ENCODE data around the gene RALGPS1.
"Not testable (repeated sequence)": the region's sequence is repeated elsewhere in the genome, so short reads cannot be mapped to it uniquely, and the experiment has no call there.

The RALGPS1 gene

DNA sequence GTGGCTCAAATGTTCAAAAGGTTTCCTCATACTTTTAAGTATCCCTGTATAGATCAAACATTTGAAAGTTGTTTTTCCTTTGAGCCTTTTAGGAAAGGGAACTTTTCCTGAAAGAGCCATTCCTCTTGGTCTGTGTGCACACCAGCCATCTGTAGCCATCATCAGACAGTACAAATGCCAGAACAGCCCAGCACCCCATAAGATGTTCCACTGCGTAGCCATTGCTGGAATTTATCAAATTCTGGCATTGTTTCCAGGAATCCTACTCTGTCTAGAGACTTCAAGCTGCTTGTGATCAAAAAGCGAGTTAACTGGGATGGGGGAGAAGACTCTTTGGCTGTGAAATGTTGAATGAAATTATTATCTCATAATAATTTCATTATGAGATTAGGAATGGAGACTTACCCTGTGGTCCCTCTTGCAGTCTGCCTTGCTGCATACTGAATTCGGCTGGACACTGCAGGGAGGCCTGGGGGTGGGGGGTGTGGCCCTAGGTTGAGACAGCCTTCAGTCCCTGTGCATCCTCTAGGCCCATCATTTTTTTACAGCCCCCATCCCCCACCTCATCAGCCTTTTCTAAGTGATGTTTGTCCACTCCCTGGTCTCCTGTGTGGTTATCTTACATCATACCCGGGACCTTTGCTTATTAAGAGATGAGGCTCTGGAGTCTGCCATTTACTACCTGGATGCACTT lies 99.8 kb downstream of the RALGPS1 start:
- TF ChIP-seq, protein P1, sequence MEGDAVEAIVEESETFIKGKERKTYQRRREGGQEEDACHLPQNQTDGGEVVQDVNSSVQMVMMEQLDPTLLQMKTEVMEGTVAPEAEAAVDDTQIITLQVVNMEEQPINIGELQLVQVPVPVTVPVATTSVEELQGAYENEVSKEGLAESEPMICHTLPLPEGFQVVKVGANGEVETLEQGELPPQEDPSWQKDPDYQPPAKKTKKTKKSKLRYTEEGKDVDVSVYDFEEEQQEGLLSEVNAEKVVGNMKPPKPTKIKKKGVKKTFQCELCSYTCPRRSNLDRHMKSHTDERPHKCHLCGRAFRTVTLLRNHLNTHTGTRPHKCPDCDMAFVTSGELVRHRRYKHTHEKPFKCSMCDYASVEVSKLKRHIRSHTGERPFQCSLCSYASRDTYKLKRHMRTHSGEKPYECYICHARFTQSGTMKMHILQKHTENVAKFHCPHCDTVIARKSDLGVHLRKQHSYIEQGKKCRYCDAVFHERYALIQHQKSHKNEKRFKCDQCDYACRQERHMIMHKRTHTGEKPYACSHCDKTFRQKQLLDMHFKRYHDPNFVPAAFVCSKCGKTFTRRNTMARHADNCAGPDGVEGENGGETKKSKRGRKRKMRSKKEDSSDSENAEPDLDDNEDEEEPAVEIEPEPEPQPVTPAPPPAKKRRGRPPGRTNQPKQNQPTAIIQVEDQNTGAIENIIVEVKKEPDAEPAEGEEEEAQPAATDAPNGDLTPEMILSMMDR (IDR thresholded peaks at IDR 0.05; ENCODE audit: low read depth, low read length), result no peak
- no peak overlapping the region for H3K4me3 ChIP-seq (ENCODE audit: low read depth, low read length)

DNA sequence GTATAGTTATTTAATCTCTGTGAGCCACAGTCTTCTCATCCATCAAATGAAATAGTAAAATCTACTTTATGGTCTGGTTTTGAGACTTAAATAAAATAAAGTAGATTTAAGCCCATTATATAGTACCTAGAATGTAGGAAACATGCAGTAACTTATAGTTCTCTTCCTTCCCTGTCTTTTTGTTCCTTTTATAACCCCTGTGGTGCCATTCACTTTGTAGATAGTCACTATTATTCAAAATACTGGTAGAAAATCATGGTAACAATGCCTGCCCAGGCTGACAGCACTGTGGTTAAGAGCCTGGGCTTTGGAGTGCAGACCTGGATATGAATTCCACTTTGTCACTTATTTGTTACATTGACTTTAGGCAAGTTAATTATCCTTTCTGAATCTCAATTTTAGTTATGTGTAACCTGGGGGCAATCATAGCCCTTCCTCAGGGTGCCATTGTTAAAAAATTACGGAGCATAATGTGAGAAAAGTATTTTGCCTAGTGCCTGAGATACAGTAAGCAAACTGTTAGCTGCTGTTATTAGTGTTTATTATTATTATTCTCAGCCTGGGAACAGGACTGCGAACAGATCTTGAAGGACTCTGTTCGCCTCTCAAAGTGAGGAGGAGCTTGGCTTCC lies 100.4 kb downstream of the RALGPS1 start:
- TF ChIP-seq, protein P1 (IDR thresholded peaks at IDR 0.05; ENCODE audit: low read depth, low read length), result no peak
- H3K4me3 ChIP-seq (ENCODE audit: low read depth, low read length), result no peak overlapping the region

DNA sequence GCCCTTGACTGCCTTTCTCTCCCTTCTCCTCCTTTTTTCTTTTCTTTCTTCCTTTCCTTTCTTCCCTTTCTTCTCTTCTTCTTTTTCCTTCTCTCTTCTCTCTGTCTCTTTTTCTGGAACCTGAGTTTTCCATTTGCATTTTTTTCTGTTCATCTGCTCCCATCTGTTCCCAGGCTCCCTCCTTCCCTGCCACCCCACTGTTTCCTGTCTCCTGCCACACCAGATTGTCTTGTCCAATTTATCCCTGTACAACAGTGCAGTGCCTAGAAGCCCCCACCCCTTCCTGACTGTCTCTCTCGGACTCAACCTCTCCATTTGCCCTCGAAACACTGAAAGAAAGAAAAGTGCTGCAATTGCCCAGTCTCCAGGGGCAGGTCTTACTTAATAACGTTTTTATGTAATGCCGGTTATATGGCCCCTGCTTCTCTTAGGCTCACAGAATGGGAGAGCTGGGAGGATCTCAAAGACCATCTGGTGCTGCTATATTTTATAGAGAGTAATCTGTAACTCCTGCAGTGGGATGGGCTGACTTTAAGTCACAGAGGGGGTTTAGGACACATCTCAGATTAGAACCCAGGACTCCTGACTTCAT lies 101.4 kb downstream of the RALGPS1 start:
- TF ChIP-seq, protein P1 (IDR thresholded peaks at IDR 0.05; ENCODE audit: low read depth, low read length), result no peak
- no peak overlapping the region for H3K4me3 ChIP-seq (ENCODE audit: low read depth, low read length)

DNA sequence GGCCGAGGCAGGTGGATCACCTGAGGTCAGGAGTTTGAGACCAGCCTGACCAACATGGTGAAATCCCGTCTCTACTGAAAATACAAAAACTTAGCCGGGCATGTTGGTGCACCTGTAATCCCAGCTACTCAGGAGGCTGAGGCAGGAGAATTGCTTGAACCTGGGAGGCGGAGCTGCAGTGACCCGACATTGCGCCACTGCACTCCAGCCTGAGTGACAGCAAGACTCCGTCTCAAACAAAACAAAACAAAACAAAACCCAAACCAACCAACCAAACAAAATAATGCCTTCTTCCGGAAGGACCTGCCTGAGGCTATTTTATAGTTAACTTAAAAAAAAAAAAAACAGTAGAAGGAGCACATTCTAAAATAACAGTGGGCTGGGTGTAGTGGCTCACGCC lies 103.4 kb downstream of the RALGPS1 start:
- H3K4me3 ChIP-seq (ENCODE audit: low read depth, low read length), result not testable (repeated sequence)

DNA sequence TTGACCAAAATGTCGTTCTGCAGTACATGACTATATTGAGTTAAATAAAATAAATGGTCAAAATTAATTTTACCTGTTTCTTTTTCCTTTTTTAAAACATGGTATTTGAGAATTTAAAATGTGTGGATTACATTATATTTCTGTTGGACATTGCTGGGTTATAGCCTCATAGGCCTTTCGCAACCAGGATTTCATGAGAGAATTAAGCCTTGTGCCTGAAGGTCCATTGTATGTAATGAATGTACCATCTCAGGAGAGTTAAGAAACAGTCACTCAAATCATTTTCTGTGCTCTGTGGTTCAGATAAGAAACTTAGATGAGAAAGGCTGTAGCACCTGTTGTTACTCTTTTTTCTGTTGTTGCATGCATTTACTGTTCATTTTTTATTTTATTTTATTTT lies 104.4 kb downstream of the RALGPS1 start:
- no peak overlapping the region for H3K4me3 ChIP-seq (ENCODE audit: low read depth, low read length)
- TF ChIP-seq, protein P1 (IDR thresholded peaks at IDR 0.05; ENCODE audit: low read depth, low read length), result no peak

DNA sequence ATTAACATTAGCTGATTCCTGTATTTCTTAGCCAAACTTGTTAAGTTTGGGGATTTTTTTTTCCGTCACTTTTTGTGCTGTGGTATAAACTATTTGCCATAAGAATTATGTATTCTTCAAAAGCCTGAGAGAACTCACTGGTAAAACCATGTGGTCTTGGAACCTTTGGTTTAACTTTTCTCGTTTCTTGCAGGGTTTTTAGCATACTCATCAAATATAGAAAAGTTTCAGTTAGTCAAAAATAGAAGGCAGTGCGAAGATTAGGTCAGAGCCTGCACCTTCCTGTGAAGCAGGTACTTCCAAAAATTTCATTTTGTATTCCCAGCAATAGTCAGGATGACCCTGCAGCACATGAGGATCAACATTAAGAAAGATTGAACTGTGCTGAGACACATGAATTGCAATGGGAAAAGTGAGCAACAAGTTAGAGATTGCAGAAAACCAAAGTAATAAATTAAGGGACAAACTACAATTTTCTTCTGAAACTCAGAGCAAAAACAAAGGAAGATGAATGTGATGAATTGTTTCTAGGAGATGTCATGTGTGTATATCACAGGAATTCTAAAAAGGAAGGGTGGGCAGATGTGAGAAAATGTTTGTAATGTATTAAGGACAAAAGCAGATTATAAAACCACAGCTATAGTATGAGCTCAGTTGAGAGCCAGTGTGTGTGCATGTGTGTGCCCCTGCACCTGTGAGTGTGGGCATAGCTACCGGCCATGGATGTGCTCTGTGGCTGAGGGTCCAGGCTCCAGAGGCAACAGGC lies 105.6 kb downstream of the RALGPS1 start:
- TF ChIP-seq, protein P1 (IDR thresholded peaks at IDR 0.05; ENCODE audit: low read depth, low read length), result no peak
- H3K4me3 ChIP-seq (ENCODE audit: low read depth, low read length), result no peak overlapping the region

DNA sequence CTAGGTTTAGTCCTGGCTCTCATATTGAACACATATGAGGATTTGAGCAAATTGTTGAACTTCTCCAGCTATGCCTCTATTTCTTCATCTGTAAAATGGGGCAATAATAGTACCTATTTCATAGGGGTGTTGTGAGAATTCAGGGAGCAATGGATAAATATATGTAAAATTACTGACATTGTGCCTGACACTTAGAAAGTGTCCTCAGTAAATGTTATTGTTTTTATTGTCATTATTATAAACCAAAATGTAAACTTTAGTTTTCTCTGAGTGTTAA lies 106.2 kb downstream of the RALGPS1 start:
- H3K4me3 ChIP-seq (ENCODE audit: low read depth, low read length), result no peak overlapping the region
- TF ChIP-seq, protein P1 (IDR thresholded peaks at IDR 0.05; ENCODE audit: low read depth, low read length), result no peak

Data from WI38 (cell line).